ENCODE results near the gene ADAM8.
A peak's percentile ranks its signal among the peaks of the same experiment; 100 is the strongest.

Gene ADAM8

DNA sequence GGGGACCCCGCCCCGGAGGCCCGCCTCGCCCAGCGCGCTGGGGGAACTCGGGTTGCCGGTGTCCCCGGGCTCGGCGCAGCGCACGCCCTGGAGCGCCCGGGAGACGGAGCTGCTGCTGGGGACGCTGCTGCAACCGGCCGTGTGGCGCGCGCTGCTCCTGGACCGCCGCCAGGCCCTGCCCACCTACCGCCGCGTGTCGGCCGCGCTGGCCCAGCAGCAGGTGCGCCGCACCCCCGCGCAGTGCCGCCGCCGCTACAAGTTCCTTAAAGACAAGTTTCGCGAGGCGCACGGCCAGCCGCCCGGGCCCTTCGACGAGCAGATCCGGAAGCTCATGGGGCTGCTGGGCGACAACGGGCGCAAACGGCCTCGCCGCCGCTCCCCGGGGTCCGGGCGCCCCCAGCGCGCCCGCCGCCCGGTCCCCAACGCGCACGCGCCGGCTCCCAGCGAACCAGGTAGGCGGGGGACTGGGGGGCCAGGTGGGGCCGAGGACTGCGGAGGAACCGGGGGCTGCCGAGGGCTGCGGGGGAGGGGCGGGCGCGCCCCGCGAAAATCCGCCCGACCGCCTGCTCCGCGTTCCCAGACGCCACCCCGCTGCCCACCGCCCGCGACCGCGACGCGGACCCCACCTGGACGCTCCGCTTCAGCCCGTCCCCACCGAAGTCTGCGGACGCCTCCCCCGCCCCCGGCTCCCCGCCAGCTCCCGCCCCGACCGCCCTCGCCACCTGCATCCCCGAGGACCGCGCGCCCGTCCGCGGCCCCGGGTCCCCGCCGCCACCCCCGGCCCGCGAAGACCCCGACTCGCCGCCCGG lies 46.1 kb downstream of the ADAM8 start:
- H3K4me3 ChIP-seq (ENCODE audit: low read depth, low read length) = no peak overlapping the region
- no peak for DNase-seq (ENCODE audit: low read depth)
- no peak for TF ChIP-seq CTCF (IDR thresholded peaks at IDR 0.05; ENCODE audit: control insufficient read depth, extremely low read depth, insufficient read depth)

- no peak for TF ChIP-seq CTCF (IDR thresholded peaks at IDR 0.05; ENCODE audit: control insufficient read depth, extremely low read depth, insufficient read depth)
- no peak for DNase-seq (ENCODE audit: low read depth)
- H3K4me3 ChIP-seq (ENCODE audit: low read depth, low read length) = no peak within 1 kb of the TSS
Measured at GRCh38 chr10:133230044-133230361, 46.7 kb downstream of the ADAM8 start, which contains the start of gene UTF1. Gene UTF1, plus strand, starts transcription at chr10:133230217. Its CDS starts 72 bp downstream, at chr10:133230289.

- no peak overlapping the region for H3K4me3 ChIP-seq (ENCODE audit: low read depth, low read length)
- no peak for DNase-seq (ENCODE audit: low read depth)
- TF ChIP-seq CTCF (IDR thresholded peaks at IDR 0.05; ENCODE audit: control insufficient read depth, extremely low read depth, insufficient read depth) = no peak
Measured at GRCh38 chr10:133229265-133230043, 47.2 kb downstream of the ADAM8 start.

- no peak for DNase-seq (ENCODE audit: low read depth)
- H3K4me3 ChIP-seq (ENCODE audit: low read depth, low read length) = no peak overlapping the region
- no peak for TF ChIP-seq CTCF (IDR thresholded peaks at IDR 0.05; ENCODE audit: control insufficient read depth, extremely low read depth, insufficient read depth)
Measured at GRCh38 chr10:133227256-133227655, 49.4 kb downstream of the ADAM8 start.

DNA sequence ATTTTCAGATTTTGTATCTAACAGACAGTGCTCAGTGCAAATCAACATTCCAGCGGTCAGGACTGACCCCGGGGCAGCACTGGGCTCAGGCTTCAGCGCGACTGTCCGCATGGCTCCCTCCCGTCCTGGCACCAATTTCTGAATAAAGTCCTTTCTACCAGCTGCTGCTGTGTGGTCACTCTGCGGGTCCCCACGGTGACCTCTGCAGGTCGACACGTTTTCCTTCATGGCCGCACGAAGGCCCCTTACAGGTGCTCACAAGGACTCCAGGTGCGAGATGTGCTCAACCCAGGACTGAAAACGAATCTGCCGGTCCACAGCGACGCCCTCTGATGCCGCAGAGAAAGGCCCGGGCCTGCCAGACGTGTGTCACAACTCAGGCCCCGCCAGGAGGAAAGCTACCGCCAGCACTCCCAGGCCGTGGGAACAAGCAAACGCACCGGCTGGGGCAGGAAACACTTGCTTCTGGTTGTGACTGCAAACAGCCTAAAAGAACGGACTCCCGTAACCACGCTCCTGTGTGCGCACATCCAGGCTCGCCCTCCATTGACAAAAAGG lies 50.3 kb downstream of the ADAM8 start:
- TF ChIP-seq CTCF (IDR thresholded peaks at IDR 0.05; ENCODE audit: control insufficient read depth, extremely low read depth, insufficient read depth) = 0 out of 2 replicates have a peak, but pooled peaks have one; percentile 12
- no peak overlapping the region for H3K4me3 ChIP-seq (ENCODE audit: low read depth, low read length)
- DNase-seq (ENCODE audit: low read depth) = peak; percentile 13

- H3K4me3 ChIP-seq (ENCODE audit: low read depth, low read length) = no peak overlapping the region
- DNase-seq (ENCODE audit: low read depth) = no peak
- TF ChIP-seq CTCF (IDR thresholded peaks at IDR 0.05; ENCODE audit: control insufficient read depth, extremely low read depth, insufficient read depth) = no peak
Measured at GRCh38 chr10:133225707-133226191, 50.9 kb downstream of the ADAM8 start.
